Activated T-cell treated with anti-CD3 and anti-CD28 coated beads for 4 hours (primary cell): ENCODE data around the gene DUS4L.

Experiments
- DNase-seq: peaks from one replicate; pipeline ENCODE4 v3.0.0-alpha.2; 2020

The DUS4L gene

GRCh38 chr7:107580716-107581383 lies 17.1 kb downstream of the DUS4L start:
- no peak for DNase-seq

GRCh38 chr7:107581387-107582013 lies 17.7 kb downstream of the DUS4L start:
- no peak for DNase-seq

GRCh38 chr7:107582875-107583274 lies 19.1 kb downstream of the DUS4L start:
- no peak for DNase-seq

- no peak for DNase-seq
These were observed 20.9 kb downstream of the DUS4L start for GRCh38 chr7:107584716-107585115.

- no peak for DNase-seq
These were observed 24.9 kb downstream of the DUS4L start for GRCh38 chr7:107588529-107589130.

GRCh38 chr7:107591421-107591820 lies 27.6 kb downstream of the DUS4L start:
- no peak for DNase-seq

- DNase-seq, result no peak
These were observed 28.7 kb downstream of the DUS4L start for GRCh38 chr7:107592361-107593024.

GRCh38 chr7:107593025-107593410 lies 29.2 kb downstream of the DUS4L start:
- DNase-seq, result no peak

- no peak for DNase-seq
These were observed 31.4 kb downstream of the DUS4L start for GRCh38 chr7:107594961-107595737.

GRCh38 chr7:107596881-107597581 lies 33.3 kb downstream of the DUS4L start:
- no peak for DNase-seq

GRCh38 chr7:107597582-107597916 lies 33.8 kb downstream of the DUS4L start:
- DNase-seq, result no peak

- no peak for DNase-seq
These were observed 34.2 kb downstream of the DUS4L start for GRCh38 chr7:107597953-107598352.

GRCh38 chr7:107599262-107599661 lies 35.5 kb downstream of the DUS4L start:
- DNase-seq, result no peak

- DNase-seq, result no peak
These were observed 37.0 kb downstream of the DUS4L start for GRCh38 chr7:107600816-107601215.

- DNase-seq, result no peak
These were observed 41.5 kb downstream of the DUS4L start for GRCh38 chr7:107605218-107605815.

- DNase-seq, result no peak
These were observed 42.5 kb downstream of the DUS4L start for GRCh38 chr7:107606303-107606702.

- DNase-seq, result no peak
These were observed 46.1 kb downstream of the DUS4L start for GRCh38 chr7:107609811-107610261.

GRCh38 chr7:107610323-107610722 lies 46.6 kb downstream of the DUS4L start:
- DNase-seq, result no peak

GRCh38 chr7:107613439-107613838 lies 49.7 kb downstream of the DUS4L start:
- no peak for DNase-seq

GRCh38 chr7:107613948-107614347 lies 50.2 kb downstream of the DUS4L start:
- no peak for DNase-seq

GRCh38 chr7:107614425-107614824 lies 50.7 kb downstream of the DUS4L start:
- no peak for DNase-seq
